ENCODE data around the gene MCEMP1. TPM values are rescaled to one million over a fixed set of nuclear protein-coding genes. Genes with fewer than 3 reads are reported as not detected.
A peak's percentile ranks its signal among the peaks of the same experiment; 100 is the strongest.

Gene MCEMP1
- total RNA-seq, 4 donors from 2014 or later = 0.41 TPM; not detected in 3

DNA sequence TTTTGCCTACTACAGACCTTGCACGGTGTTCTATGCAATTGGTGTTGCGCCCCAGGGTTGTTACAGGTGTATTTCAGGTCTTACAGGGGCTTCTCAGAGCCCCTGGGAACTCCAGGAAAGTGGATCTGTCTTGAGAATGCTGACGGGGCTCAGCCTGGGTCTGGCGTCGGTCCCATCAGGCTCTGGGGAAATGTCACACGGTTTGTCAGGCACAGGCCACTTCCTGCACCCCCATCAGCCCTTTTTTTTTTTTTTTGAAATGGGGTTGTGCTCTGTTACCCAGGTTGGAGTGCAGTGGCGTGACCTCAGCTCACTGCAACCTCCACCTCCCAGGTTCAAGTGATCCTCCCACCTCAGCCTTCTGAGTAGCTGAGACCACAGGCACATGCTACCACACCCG lies 41.8 kb downstream of the MCEMP1 start:
- WGBS, 2 donors (ENCODE audit: low coverage in 1 of 2) = 56% methylated on average over 8 of the region's 8 CpGs; no CpG with 5 or more reads in 1 of the 2 donors
- peak; percentile 24 for DNase-seq

DNA sequence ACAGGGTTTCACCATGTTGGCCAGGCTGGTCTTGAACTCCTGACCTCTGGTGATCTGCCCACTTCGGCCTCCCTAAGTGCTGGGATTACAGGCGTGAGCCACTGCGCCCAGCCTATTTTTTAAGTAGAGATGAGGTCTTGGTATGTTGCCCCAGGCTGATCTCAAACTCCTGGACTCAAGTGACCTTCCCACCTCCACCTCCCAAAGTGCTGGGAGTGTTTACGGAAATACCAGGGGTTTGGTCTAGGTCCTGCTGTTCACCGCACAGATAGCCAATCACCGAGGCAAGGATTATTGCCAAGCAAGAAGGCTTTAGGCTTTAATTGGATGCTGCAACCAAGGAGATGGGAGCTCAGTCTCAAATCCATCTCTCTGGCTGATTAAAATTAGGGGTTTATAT lies 43.5 kb downstream of the MCEMP1 start:
- no peak overlapping the region for H3K4me3 ChIP-seq
- in situ Hi-C loops (cut with MboI; ENCODE audit: low pct_ligation_motif_present in 1 of 4, low pct_unique_long_range_greater_than_20kb in 1 of 4, low sequenced_read_pairs in 3 of 4) (no loop called here), intact Hi-C loops (cut with DNase I; ENCODE audit: low total_unique reads) (no loop called here)
- H3K27ac ChIP-seq = no peak overlapping the region
- H3K27me3 ChIP-seq = no peaks in the 10 kb centered on the region
- DNase-seq = no peak
- TF ChIP-seq POLR2A (IDR thresholded peaks at IDR 0.05) = no peak
- 76 to 80% methylated on average over 1 to 6 of the region's 6 CpGs for WGBS, 2 donors (ENCODE audit: low coverage in 1 of 2)
- no peaks in the 10 kb centered on the region for H3K4me1 ChIP-seq
- no peaks in the 10 kb centered on the region for H3K36me3 ChIP-seq
- H3K9me3 ChIP-seq = no peaks in the 10 kb centered on the region

More for the DNA sequence above, 41.8 kb downstream of the MCEMP1 start:
- no peaks in the 10 kb centered on the region for H3K9me3 ChIP-seq
- no peak overlapping the region for H3K4me3 ChIP-seq
- H3K27me3 ChIP-seq = no peaks in the 10 kb centered on the region
- TF ChIP-seq POLR2AphosphoS5 (IDR thresholded peaks at IDR 0.05) (no peak), POLR2A (IDR thresholded peaks at IDR 0.05) (no peak), EP300 (IDR thresholded peaks at IDR 0.05; ENCODE audit: low read depth) (no peak)
- TF ChIP-seq, protein P1, sequence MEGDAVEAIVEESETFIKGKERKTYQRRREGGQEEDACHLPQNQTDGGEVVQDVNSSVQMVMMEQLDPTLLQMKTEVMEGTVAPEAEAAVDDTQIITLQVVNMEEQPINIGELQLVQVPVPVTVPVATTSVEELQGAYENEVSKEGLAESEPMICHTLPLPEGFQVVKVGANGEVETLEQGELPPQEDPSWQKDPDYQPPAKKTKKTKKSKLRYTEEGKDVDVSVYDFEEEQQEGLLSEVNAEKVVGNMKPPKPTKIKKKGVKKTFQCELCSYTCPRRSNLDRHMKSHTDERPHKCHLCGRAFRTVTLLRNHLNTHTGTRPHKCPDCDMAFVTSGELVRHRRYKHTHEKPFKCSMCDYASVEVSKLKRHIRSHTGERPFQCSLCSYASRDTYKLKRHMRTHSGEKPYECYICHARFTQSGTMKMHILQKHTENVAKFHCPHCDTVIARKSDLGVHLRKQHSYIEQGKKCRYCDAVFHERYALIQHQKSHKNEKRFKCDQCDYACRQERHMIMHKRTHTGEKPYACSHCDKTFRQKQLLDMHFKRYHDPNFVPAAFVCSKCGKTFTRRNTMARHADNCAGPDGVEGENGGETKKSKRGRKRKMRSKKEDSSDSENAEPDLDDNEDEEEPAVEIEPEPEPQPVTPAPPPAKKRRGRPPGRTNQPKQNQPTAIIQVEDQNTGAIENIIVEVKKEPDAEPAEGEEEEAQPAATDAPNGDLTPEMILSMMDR (IDR thresholded peaks at IDR 0.05) = no peak
- H3K36me3 ChIP-seq = no peaks in the 10 kb centered on the region
- in situ Hi-C loops (cut with MboI; ENCODE audit: low pct_ligation_motif_present in 1 of 4, low pct_unique_long_range_greater_than_20kb in 1 of 4, low sequenced_read_pairs in 3 of 4) (no loop called here), intact Hi-C loops (cut with DNase I; ENCODE audit: low total_unique reads) (no loop called here)
- no peaks in the 10 kb centered on the region for H3K4me1 ChIP-seq
- H3K27ac ChIP-seq = no peak overlapping the region

DNA sequence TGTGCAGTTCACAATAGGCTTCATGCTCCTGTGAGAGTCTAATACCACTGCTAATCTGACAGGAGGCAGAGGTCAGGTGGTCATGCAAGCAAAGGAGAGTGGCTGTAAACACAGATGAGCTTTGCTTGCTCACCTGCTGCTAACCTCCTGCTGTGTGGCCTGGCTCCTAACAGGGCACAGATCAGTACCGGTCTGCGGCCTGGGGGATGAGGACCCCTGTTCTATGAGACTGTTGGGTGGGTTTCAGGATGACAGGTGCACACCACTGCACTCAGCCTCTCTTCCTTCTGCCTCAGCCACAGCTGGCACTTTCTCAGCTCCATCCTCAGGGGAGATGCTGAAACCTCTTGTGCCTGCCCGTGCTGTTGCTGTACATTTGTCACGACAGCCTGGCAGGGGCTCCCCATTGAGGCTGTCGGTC lies 45.4 kb downstream of the MCEMP1 start:
- no peaks in the 10 kb centered on the region for H3K4me1 ChIP-seq
- no peaks in the 10 kb centered on the region for H3K9me3 ChIP-seq
- peaks cover 3% of the 10 kb centered on the region for H3K27me3 ChIP-seq
- intact Hi-C loops (cut with DNase I; ENCODE audit: low total_unique reads) (no loop called here), in situ Hi-C loops (cut with MboI; ENCODE audit: low pct_ligation_motif_present in 1 of 4, low pct_unique_long_range_greater_than_20kb in 1 of 4, low sequenced_read_pairs in 3 of 4) (no loop called here)
- no peaks in the 10 kb centered on the region for H3K36me3 ChIP-seq
- DNase-seq = no peak
- no peak overlapping the region for H3K27ac ChIP-seq
- no peak overlapping the region for H3K4me3 ChIP-seq
- 60 to 83% methylated on average over 1 to 5 of the region's 5 CpGs for WGBS, 2 donors (ENCODE audit: low coverage in 1 of 2)
- TF ChIP-seq EP300 (IDR thresholded peaks at IDR 0.05; ENCODE audit: low read depth) = no peak
- no peak for TF ChIP-seq POLR2AphosphoS5 (IDR thresholded peaks at IDR 0.05)
- no peak for TF ChIP-seq POLR2A (IDR thresholded peaks at IDR 0.05)
- TF ChIP-seq, protein P1 (IDR thresholded peaks at IDR 0.05) = no peak

DNA sequence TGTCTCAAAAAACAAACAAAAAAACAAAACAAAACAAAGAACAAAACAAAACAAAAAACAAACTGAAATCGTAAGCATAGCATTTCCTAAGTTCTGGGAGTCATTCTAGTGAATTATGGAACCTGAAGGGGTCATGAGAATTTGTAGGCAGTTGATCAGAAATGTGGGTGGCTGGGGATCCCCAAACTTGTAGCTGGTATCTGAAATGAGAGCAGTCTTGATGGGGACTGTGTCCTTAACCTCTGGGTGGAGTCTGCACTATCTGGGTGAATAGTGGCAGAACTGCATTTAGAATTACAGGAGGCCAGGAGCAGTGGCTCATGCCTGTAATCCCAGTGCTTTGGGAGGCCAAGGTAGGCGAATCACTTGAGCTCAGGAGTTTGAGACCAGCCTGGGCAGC lies 48.9 kb downstream of the MCEMP1 start:
- H3K9me3 ChIP-seq = no peaks in the 10 kb centered on the region
- TF ChIP-seq POLR2AphosphoS5 (IDR thresholded peaks at IDR 0.05) (no peak), EP300 (IDR thresholded peaks at IDR 0.05; ENCODE audit: low read depth) (no peak), POLR2A (IDR thresholded peaks at IDR 0.05) (no peak)
- TF ChIP-seq, protein P1 (IDR thresholded peaks at IDR 0.05) = no peak
- in situ Hi-C loops (cut with MboI; ENCODE audit: low pct_ligation_motif_present in 1 of 4, low pct_unique_long_range_greater_than_20kb in 1 of 4, low sequenced_read_pairs in 3 of 4) (no loop called here), intact Hi-C loops (cut with DNase I; ENCODE audit: low total_unique reads) (no loop called here)
- H3K27ac ChIP-seq = no peak overlapping the region
- 71 to 73% methylated on average over 1 to 2 of the region's 2 CpGs for WGBS, 2 donors (ENCODE audit: low coverage in 1 of 2)
- no peaks in the 10 kb centered on the region for H3K36me3 ChIP-seq
- H3K4me3 ChIP-seq = no peak overlapping the region
- peaks cover 0 to 7% (median 0%) of the 10 kb centered on the region in 4 donors for H3K4me1 ChIP-seq
- no peak for DNase-seq
- H3K27me3 ChIP-seq = peaks cover 38% of the 10 kb centered on the region

DNA sequence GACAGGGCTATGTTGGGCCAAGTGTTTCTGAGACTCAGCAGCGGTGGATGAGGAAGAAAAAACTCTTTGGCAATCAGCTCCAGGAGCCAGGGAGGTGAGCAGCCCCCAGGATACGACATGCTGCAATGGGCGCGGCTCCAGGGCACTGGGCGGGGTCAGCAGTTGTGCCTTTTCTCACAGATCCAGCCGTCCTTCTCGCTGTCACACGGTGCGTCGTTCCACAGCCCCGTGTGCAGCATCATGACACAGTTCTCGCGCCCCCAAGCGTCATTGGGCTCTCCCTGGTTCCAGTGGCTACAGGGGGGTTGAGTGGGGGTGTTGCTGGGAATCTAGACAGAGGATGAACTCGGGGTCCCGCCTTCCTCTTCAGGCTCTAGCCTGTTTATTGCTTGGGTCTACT lies 52.3 kb downstream of the MCEMP1 start:
- H3K4me3 ChIP-seq = no peak overlapping the region
- intact Hi-C loops (cut with DNase I; ENCODE audit: low total_unique reads) (no loop called here), in situ Hi-C loops (cut with MboI; ENCODE audit: low pct_ligation_motif_present in 1 of 4, low pct_unique_long_range_greater_than_20kb in 1 of 4, low sequenced_read_pairs in 3 of 4) (no loop called here)
- TF ChIP-seq POLR2A (IDR thresholded peaks at IDR 0.05) = no peak
- TF ChIP-seq, protein P1 (IDR thresholded peaks at IDR 0.05) = no peak
- no peak for TF ChIP-seq POLR2AphosphoS5 (IDR thresholded peaks at IDR 0.05)
- TF ChIP-seq EP300 (IDR thresholded peaks at IDR 0.05; ENCODE audit: low read depth) = no peak
- no peaks in the 10 kb centered on the region for H3K9me3 ChIP-seq
- DNase-seq = no peak
- H3K27ac ChIP-seq = no peak overlapping the region
- 18% methylated on average over 16 of the region's 16 CpGs; no CpG with 5 or more reads in 1 of the 2 donors for WGBS, 2 donors (ENCODE audit: low coverage in 1 of 2)
- peaks cover 57% of the 10 kb centered on the region for H3K27me3 ChIP-seq
- H3K36me3 ChIP-seq = no peaks in the 10 kb centered on the region
- H3K4me1 ChIP-seq = peaks cover 0 to 7% (median 0%) of the 10 kb centered on the region in 4 donors

Measured in transverse colon (tissue), 4 donors.